ENCODE data around the gene TEX36. TPM values are rescaled to one million over a fixed set of nuclear protein-coding genes. Genes with fewer than 3 reads are reported as not detected.
A peak's percentile ranks its signal among the peaks of the same experiment; 100 is the strongest.

The TEX36 gene
- total and polyA plus RNA-seq, 9 of the 15 experiments (the other 6 are each of a cell fraction or from before 2014, with no cell fraction given), result 0.10 to 0.82 (median 0.15) TPM; not detected in 6

DNA sequence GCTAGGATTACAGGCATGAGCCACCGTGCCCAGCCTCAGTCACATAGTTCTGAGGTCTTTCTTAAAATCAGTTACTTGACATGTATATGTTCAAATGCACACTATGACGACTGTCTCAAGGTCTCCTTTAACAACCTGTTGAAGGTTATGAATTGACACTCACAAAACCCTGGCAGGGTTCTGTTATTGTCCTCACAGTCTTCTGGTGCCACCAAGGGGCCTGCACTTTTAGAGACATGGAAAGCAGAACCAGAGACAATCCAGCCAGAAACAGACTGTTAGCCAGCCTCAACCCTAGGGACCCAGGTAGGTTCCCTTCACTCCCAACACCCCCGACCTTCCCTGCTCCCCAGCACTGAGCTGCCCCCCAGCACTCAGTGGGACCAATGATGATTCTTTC, 26.4 kb downstream of the TEX36 start:
- FAIRE-seq (no peak), ATAC-seq (peak; percentile 28; the same call in 2 of the 3 replicates)
- TF ChIP-seq RHOXF2B (CRISPR knock-in tag; conservative IDR thresholded peaks at IDR 0.05) (no peak), ZNF644 (tag; IDR thresholded peaks at IDR 0.05; ENCODE audit: low read depth) (no peak), SREBF1 (IDR thresholded peaks at IDR 0.05; ENCODE audit: borderline replicate concordance, low read depth, low read length) (no peak), ZNF175 (CRISPR knock-in tag; IDR thresholded peaks at IDR 0.05; ENCODE audit: low read depth) (no peak), ZNF830 (CRISPR knock-in tag; IDR thresholded peaks at IDR 0.05) (no peak), MBD2 (IDR thresholded peaks at IDR 0.05; ENCODE audit: borderline replicate concordance, low read depth) (no peak), CEBPG (CRISPR knock-in tag; IDR thresholded peaks at IDR 0.05) (no peak), CEBPG (tag; conservative IDR thresholded peaks at IDR 0.05 in 1 of 2, IDR thresholded peaks at IDR 0.05 in 1 of 2) (no peak), ZNF764 (CRISPR knock-in tag; IDR thresholded peaks at IDR 0.05; ENCODE audit: low read depth) (no peak), FUS (optimal IDR thresholded peaks at IDR 0.05; ENCODE audit: low read depth, low read length) (no peak), ATF7 (IDR thresholded peaks at IDR 0.05) (no peak), ZNF707 (CRISPR knock-in tag; conservative IDR thresholded peaks at IDR 0.05) (no peak)
- TF ChIP-seq, protein P1, sequence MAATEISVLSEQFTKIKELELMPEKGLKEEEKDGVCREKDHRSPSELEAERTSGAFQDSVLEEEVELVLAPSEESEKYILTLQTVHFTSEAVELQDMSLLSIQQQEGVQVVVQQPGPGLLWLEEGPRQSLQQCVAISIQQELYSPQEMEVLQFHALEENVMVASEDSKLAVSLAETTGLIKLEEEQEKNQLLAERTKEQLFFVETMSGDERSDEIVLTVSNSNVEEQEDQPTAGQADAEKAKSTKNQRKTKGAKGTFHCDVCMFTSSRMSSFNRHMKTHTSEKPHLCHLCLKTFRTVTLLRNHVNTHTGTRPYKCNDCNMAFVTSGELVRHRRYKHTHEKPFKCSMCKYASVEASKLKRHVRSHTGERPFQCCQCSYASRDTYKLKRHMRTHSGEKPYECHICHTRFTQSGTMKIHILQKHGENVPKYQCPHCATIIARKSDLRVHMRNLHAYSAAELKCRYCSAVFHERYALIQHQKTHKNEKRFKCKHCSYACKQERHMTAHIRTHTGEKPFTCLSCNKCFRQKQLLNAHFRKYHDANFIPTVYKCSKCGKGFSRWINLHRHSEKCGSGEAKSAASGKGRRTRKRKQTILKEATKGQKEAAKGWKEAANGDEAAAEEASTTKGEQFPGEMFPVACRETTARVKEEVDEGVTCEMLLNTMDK (IDR thresholded peaks at IDR 0.05; ENCODE audit: borderline replicate concordance, insufficient read depth, low read depth, low read length, poor library complexity, severe bottlenecking), result no peak

More for the DNA sequence above, 26.4 kb downstream of the TEX36 start:
- Histone ChIP-seq H2AFZ (ENCODE audit: low read depth, low read length) (peak overlapping the region; percentile 24; the same call in 1 of the 2 replicates), H3K9me3 (replicated peaks; ENCODE audit: control insufficient read depth, insufficient read depth, low read depth, low read length) (no peaks in the 10 kb centered on the region), H3K4me2 (ENCODE audit: insufficient read depth, low read length) (no peak overlapping the region), H3K4me1 (replicated peaks in 1 of 2; ENCODE audit: control insufficient read depth in 2 of 2, insufficient read depth in 2 of 2, low read length in 2 of 2) (peaks cover 4 to 8% of the 10 kb centered on the region in 2 experiments; a peak in 3 of 5 replicates), H4K20me1 (replicated peaks; ENCODE audit: control insufficient read depth, insufficient read depth, low read length) (no peaks in the 10 kb centered on the region), H3K9me1 (ENCODE audit: control insufficient read depth, insufficient read depth, low read length) (no peaks in the 10 kb centered on the region), H3K4me3 (no peak overlapping the region), H3K36me3 (ENCODE audit: control insufficient read depth, insufficient read depth, low read length) (no peaks in the 10 kb centered on the region), H3K27me3 (ENCODE audit: control insufficient read depth in 2 of 2, insufficient read depth in 2 of 2, low read length in 2 of 2) (no peaks in the 10 kb centered on the region), H3K27ac (ENCODE audit: extremely low read depth, low read depth, low read length) (no peak overlapping the region), H3K79me2 (ENCODE audit: control insufficient read depth, insufficient read depth, low read length) (no peaks in the 10 kb centered on the region), H3K9ac (ENCODE audit: insufficient read depth in 1 of 2, low read depth in 2 of 2, low read length in 2 of 2) (no peak overlapping the region)
- ChIA-PET POLR2A (no interaction called here), CTCF (ENCODE audit: low intra/inter-chr PET ratio) (no interaction called here)
- 26% methylated on average over 3 of the region's 3 CpGs for WGBS (ENCODE audit: insufficient coverage, low coverage, missing lambda C conversion rate)
- in situ Hi-C loops (cut with MboI), result no loop called here
- intact Hi-C loops (cut with micrococcal nuclease), result no loop called here
- BruUV-seq (replicated peaks), result no TSS peak
- DNase-seq (ENCODE audit: extremely low read depth in 1 of 4, low spot score in 3 of 4), result no peak
